GM23338 (cell line): ENCODE results near the gene EFCC1. TPM values are rescaled to one million over a fixed set of nuclear protein-coding genes. Genes with fewer than 3 reads are reported as not detected.

Experiments
- ATAC-seq: fragments of 200-7000 bp; cut with Tn5 transposase; 3 replicates; pipeline ENCODE4 v1.9.1; 2020
- DNase-seq: peaks from one replicate; pipeline ENCODE4 v3.0.0-alpha.2; 2015; ENCODE audit warnings: low spot score
- H2AFZ ChIP-seq: fragments of 200-600 bp; sonication (generic); 2 replicates; pipeline ENCODE4 v1.8.0; 2016; ENCODE audit warnings: antibody characterized with exemption, mild to moderate bottlenecking, moderate library complexity
- H3F3A ChIP-seq: fragments of 200-600 bp; sonication (generic); replicated peaks from 2 replicates; pipeline ENCODE4 v1.8.0; 2017; ENCODE audit warnings: antibody characterized with exemption, mixed run types, low read depth
- H3K27ac ChIP-seq: fragments of 200-600 bp; sonication (generic); 2 replicates; pipeline ENCODE4 v1.6.1; 2016; ENCODE audit warnings: low read depth
- H3K27me3 ChIP-seq: fragments of 200-600 bp; sonication (generic); 2 replicates; pipeline ENCODE4 v1.8.0; 2016; ENCODE audit warnings: mild to moderate bottlenecking, mixed run types, moderate library complexity; ENCODE audit not compliant: insufficient read depth
- H3K36me3 ChIP-seq: fragments of 200-600 bp; sonication (generic); 2 replicates; pipeline ENCODE4 v1.8.0; 2016; ENCODE audit warnings: mild to moderate bottlenecking; ENCODE audit not compliant: insufficient read depth
- H3K4me1 ChIP-seq: fragments of 200-600 bp; sonication (generic); 2 replicates; pipeline ENCODE4 v1.8.0; 2016; ENCODE audit warnings: mild to moderate bottlenecking, moderate library complexity; ENCODE audit not compliant: insufficient read depth
- H3K4me2 ChIP-seq: fragments of 200-600 bp; sonication (generic); 2 replicates; pipeline ENCODE4 v1.7.1; 2017; ENCODE audit warnings: mixed run types
- H3K4me3 ChIP-seq: fragments of 200-600 bp; sonication (generic); 2 replicates; pipeline ENCODE4 v1.6.1; 2016; ENCODE audit warnings: mixed run types
- H3K79me2 ChIP-seq: fragments of 200-600 bp; sonication (generic); replicated peaks from 2 replicates; pipeline ENCODE4 v1.8.0; 2017; ENCODE audit warnings: mild to moderate bottlenecking; ENCODE audit not compliant: insufficient read depth
- H3K9me2 ChIP-seq: fragments of 200-600 bp; sonication (generic); 2 replicates; pipeline ENCODE4 v1.8.0; 2017; ENCODE audit not compliant: insufficient read depth
- H4K20me1 ChIP-seq: fragments of 200-600 bp; sonication (generic); replicated peaks from 2 replicates; pipeline ENCODE4 v1.8.0; 2017; ENCODE audit warnings: mild to moderate bottlenecking; ENCODE audit not compliant: insufficient read depth
- H3K27ac Mint-ChIP-seq: 2 replicates; pipeline ENCODE4 v1.8.0; 2020; ENCODE audit warnings: inconsistent platforms, mild to moderate bottlenecking, moderate library complexity, mixed read lengths
- H3K27me3 Mint-ChIP-seq: 3 replicates; pipeline ENCODE4 v1.8.0; 2022; ENCODE audit warnings: low read depth, mild to moderate bottlenecking, moderate library complexity, mixed read lengths, inconsistent platforms; ENCODE audit not compliant: insufficient read depth, poor library complexity
- H3K36me3 Mint-ChIP-seq: 3 replicates; pipeline ENCODE4 v1.8.0; 2021; ENCODE audit warnings: low read depth, mild to moderate bottlenecking, inconsistent platforms, moderate library complexity, mixed read lengths
- H3K4me1 Mint-ChIP-seq: 3 replicates; pipeline ENCODE4 v1.8.0; 2020; ENCODE audit warnings: mild to moderate bottlenecking, inconsistent platforms, mixed read lengths
- H3K4me3 Mint-ChIP-seq: 3 replicates; pipeline ENCODE4 v1.8.0; 2021; ENCODE audit warnings: moderate library complexity, mild to moderate bottlenecking, inconsistent platforms, mixed read lengths
- H3K9me3 Mint-ChIP-seq: 3 replicates; pipeline ENCODE4 v1.8.0; 2020; ENCODE audit warnings: moderate library complexity, mild to moderate bottlenecking, inconsistent platforms, mixed read lengths
- CREB1 ChIP-seq: fragments of 250-450 bp; sonication (Bioruptor Pico); IDR thresholded peaks from 2 replicates; pipeline ENCODE4 v1.5.0; 2020; ENCODE audit warnings: low read depth, mild to moderate bottlenecking, moderate library complexity
- EZH2 ChIP-seq: fragments of 200-600 bp; sonication (generic); IDR thresholded peaks from one replicate; pipeline ENCODE4 v1.8.0; 2017; ENCODE audit warnings: antibody characterized with exemption, mild to moderate bottlenecking, low read depth; ENCODE audit not compliant: unreplicated experiment
- EZH2phosphoT487 ChIP-seq: fragments of 200-600 bp; sonication (generic); IDR thresholded peaks from one replicate; pipeline ENCODE4 v1.8.1; 2018; ENCODE audit warnings: antibody characterized with exemption; ENCODE audit not compliant: unreplicated experiment
- JUNB ChIP-seq: IDR thresholded peaks from one replicate; pipeline ENCODE4 v1.6.1; 2016; ENCODE audit warnings: antibody characterized with exemption; ENCODE audit not compliant: unreplicated experiment
- NANOG ChIP-seq: IDR thresholded peaks from 2 replicates; pipeline ENCODE4 v1.6.1; 2016; ENCODE audit warnings: antibody characterized with exemption, borderline replicate concordance
- POLR2AphosphoS5 ChIP-seq: IDR thresholded peaks from 2 replicates; pipeline ENCODE4 v1.6.1; 2016; ENCODE audit warnings: antibody characterized with exemption, low read depth
- STAT1 ChIP-seq: IDR thresholded peaks from one replicate; pipeline ENCODE4 v1.6.1; 2016; ENCODE audit warnings: antibody characterized with exemption; ENCODE audit not compliant: unreplicated experiment
- ZNF114 ChIP-seq: fragments of 250-450 bp; sonication (Bioruptor Pico); IDR thresholded peaks from 2 replicates; pipeline ENCODE4 v1.5.0; 2020; ENCODE audit warnings: mild to moderate bottlenecking, moderate library complexity
- ZNF331 ChIP-seq: fragments of 250-450 bp; sonication (Bioruptor Pico); IDR thresholded peaks from 2 replicates; pipeline ENCODE4 v1.5.0; 2020; ENCODE audit warnings: low read depth, mild to moderate bottlenecking, moderate library complexity
- polyA plus RNA-seq: library from polyadenylated mRNA; unstranded; fragments of >200 nt; fragmentation: Nextera tagmentation; extraction: Ambion mirVana; gene quantifications from 2 replicates; pipeline ENCODE4 v1.2.1, GENCODE V29; 2016
- total RNA-seq: library from RNA; depleted of rRNA; stranded (reverse); fragments of >200 nt; shearing (Covaris generic); gene quantifications from 2 replicates; pipeline ENCODE4 v1.2.3, GENCODE V29; 2014
- TF ChIP-seq, protein P1 (sequence below): IDR thresholded peaks from one replicate; pipeline ENCODE4 v1.6.1; 2018; ENCODE audit warnings: antibody characterized with exemption; ENCODE audit not compliant: unreplicated experiment
- TF ChIP-seq, protein P2 (sequence below): fragments of 250-450 bp; sonication (Bioruptor Pico); IDR thresholded peaks from 2 replicates; pipeline ENCODE4 v1.5.0; 2020; ENCODE audit warnings: mild to moderate bottlenecking, moderate library complexity
- TF ChIP-seq, protein P3 (sequence below): IDR thresholded peaks from 2 replicates; pipeline ENCODE4 v1.6.1; 2016; ENCODE audit warnings: antibody characterized with exemption
- TF ChIP-seq, protein P4 (sequence below), 2 experiments: fragments of 200-600 bp in 1 of 2; sonication (generic) in 1 of 2; conservative IDR thresholded peaks; 2 replicates each; pipeline versions ENCODE4 v1.5.1 to v1.6.1; 2016 to 2017; ENCODE audit warnings: antibody characterized with exemption in 2 of 2, low read depth in 2 of 2, mild to moderate bottlenecking in 2 of 2, moderate library complexity in 1 of 2

EFCC1 gene
- total and polyA plus RNA-seq, 2 experiments from 2014 or later = not detected

DNA sequence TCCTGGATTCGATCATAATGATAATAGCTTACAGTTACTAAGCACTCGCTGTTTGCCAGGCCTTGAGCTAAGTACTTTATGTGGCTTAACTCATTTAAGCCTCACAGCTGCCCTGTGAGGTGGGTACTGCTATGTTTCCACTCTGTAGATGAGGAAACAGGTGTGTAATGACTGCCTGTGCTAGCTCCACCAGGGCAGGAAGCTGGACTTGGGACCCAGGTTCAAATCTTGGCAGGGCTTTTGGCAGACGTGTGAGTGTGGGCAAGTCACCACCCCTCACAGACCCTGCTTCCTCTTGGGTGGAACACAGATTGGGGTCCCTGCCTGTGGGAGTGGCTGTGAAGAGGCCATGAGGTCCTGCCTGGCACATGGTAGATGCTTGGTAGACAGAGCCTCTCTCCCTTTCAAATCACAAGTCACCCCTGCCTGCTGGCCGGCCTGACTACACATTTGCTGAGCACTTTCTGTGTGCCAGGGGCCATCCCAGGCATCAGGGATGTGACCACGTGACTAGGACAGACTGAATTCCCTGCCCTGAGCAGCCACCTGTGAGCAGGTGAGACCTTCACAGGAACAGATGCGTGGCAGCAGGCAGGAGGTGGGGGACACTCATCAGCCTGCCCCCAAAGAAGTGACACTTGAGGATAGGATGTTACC, 3.7 kb downstream of the EFCC1 start:
- no peak overlapping the region for H3K4me3 ChIP-seq
- H3K79me2 ChIP-seq = no peaks in the 10 kb centered on the region
- H3K4me1 ChIP-seq = peaks cover 9% of the 10 kb centered on the region; the same call in 1 of the 2 replicates
- peaks cover 63% of the 10 kb centered on the region for H3K27me3 Mint-ChIP-seq
- peaks cover 87% of the 10 kb centered on the region for H3K27me3 ChIP-seq
- no peak overlapping the region for H3K27ac ChIP-seq
- peaks cover 27% of the 10 kb centered on the region for H3K4me1 Mint-ChIP-seq
- no peaks in the 10 kb centered on the region for H3K36me3 ChIP-seq
- H3K9me2 ChIP-seq = no peaks in the 10 kb centered on the region
- H2AFZ ChIP-seq = no peak overlapping the region
- H3K36me3 Mint-ChIP-seq = peaks cover 3% of the 10 kb centered on the region; the same call in 1 of the 3 replicates
- H4K20me1 ChIP-seq = peaks cover 4% of the 10 kb centered on the region
- H3F3A ChIP-seq = peaks cover 4% of the 10 kb centered on the region; the same call in 1 of the 2 replicates
- TF ChIP-seq, protein P1, sequence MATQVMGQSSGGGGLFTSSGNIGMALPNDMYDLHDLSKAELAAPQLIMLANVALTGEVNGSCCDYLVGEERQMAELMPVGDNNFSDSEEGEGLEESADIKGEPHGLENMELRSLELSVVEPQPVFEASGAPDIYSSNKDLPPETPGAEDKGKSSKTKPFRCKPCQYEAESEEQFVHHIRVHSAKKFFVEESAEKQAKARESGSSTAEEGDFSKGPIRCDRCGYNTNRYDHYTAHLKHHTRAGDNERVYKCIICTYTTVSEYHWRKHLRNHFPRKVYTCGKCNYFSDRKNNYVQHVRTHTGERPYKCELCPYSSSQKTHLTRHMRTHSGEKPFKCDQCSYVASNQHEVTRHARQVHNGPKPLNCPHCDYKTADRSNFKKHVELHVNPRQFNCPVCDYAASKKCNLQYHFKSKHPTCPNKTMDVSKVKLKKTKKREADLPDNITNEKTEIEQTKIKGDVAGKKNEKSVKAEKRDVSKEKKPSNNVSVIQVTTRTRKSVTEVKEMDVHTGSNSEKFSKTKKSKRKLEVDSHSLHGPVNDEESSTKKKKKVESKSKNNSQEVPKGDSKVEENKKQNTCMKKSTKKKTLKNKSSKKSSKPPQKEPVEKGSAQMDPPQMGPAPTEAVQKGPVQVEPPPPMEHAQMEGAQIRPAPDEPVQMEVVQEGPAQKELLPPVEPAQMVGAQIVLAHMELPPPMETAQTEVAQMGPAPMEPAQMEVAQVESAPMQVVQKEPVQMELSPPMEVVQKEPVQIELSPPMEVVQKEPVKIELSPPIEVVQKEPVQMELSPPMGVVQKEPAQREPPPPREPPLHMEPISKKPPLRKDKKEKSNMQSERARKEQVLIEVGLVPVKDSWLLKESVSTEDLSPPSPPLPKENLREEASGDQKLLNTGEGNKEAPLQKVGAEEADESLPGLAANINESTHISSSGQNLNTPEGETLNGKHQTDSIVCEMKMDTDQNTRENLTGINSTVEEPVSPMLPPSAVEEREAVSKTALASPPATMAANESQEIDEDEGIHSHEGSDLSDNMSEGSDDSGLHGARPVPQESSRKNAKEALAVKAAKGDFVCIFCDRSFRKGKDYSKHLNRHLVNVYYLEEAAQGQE = no peak
- TF ChIP-seq NANOG (no peak), STAT1 (no peak), ZNF114 (no peak), POLR2AphosphoS5 (no peak), JUNB (no peak), CREB1 (no peak), ZNF331 (CRISPR knock-in tag) (no peak), EZH2phosphoT487 (no peak), EZH2 (no peak)
- TF ChIP-seq, protein P2, sequence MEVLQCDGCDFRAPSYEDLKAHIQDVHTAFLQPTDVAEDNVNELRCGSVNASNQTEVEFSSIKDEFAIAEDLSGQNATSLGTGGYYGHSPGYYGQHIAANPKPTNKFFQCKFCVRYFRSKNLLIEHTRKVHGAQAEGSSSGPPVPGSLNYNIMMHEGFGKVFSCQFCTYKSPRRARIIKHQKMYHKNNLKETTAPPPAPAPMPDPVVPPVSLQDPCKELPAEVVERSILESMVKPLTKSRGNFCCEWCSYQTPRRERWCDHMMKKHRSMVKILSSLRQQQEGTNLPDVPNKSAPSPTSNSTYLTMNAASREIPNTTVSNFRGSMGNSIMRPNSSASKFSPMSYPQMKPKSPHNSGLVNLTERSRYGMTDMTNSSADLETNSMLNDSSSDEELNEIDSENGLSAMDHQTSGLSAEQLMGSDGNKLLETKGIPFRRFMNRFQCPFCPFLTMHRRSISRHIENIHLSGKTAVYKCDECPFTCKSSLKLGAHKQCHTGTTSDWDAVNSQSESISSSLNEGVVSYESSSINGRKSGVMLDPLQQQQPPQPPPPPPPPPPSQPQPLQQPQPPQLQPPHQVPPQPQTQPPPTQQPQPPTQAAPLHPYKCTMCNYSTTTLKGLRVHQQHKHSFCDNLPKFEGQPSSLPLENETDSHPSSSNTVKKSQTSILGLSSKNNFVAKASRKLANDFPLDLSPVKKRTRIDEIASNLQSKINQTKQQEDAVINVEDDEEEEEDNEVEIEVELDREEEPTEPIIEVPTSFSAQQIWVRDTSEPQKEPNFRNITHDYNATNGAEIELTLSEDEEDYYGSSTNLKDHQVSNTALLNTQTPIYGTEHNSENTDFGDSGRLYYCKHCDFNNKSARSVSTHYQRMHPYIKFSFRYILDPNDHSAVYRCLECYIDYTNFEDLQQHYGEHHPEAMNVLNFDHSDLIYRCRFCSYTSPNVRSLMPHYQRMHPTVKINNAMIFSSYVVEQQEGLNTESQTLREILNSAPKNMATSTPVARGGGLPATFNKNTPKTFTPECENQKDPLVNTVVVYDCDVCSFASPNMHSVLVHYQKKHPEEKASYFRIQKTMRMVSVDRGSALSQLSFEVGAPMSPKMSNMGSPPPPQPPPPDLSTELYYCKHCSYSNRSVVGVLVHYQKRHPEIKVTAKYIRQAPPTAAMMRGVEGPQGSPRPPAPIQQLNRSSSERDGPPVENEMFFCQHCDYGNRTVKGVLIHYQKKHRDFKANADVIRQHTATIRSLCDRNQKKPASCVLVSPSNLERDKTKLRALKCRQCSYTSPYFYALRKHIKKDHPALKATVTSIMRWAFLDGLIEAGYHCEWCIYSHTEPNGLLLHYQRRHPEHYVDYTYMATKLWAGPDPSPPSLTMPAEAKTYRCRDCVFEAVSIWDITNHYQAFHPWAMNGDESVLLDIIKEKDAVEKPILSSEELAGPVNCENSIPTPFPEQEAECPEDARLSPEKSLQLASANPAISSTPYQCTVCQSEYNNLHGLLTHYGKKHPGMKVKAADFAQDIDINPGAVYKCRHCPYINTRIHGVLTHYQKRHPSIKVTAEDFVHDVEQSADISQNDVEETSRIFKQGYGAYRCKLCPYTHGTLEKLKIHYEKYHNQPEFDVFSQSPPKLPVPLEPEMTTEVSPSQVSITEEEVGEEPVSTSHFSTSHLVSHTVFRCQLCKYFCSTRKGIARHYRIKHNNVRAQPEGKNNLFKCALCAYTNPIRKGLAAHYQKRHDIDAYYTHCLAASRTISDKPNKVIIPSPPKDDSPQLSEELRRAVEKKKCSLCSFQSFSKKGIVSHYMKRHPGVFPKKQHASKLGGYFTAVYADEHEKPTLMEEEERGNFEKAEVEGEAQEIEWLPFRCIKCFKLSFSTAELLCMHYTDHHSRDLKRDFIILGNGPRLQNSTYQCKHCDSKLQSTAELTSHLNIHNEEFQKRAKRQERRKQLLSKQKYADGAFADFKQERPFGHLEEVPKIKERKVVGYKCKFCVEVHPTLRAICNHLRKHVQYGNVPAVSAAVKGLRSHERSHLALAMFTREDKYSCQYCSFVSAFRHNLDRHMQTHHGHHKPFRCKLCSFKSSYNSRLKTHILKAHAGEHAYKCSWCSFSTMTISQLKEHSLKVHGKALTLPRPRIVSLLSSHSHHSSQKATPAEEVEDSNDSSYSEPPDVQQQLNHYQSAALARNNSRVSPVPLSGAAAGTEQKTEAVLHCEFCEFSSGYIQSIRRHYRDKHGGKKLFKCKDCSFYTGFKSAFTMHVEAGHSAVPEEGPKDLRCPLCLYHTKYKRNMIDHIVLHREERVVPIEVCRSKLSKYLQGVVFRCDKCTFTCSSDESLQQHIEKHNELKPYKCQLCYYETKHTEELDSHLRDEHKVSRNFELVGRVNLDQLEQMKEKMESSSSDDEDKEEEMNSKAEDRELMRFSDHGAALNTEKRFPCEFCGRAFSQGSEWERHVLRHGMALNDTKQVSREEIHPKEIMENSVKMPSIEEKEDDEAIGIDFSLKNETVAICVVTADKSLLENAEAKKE (CRISPR knock-in tag) = no peak
- TF ChIP-seq, protein P3, sequence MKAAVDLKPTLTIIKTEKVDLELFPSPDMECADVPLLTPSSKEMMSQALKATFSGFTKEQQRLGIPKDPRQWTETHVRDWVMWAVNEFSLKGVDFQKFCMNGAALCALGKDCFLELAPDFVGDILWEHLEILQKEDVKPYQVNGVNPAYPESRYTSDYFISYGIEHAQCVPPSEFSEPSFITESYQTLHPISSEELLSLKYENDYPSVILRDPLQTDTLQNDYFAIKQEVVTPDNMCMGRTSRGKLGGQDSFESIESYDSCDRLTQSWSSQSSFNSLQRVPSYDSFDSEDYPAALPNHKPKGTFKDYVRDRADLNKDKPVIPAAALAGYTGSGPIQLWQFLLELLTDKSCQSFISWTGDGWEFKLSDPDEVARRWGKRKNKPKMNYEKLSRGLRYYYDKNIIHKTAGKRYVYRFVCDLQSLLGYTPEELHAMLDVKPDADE = no peak
- TF ChIP-seq, protein P4, sequence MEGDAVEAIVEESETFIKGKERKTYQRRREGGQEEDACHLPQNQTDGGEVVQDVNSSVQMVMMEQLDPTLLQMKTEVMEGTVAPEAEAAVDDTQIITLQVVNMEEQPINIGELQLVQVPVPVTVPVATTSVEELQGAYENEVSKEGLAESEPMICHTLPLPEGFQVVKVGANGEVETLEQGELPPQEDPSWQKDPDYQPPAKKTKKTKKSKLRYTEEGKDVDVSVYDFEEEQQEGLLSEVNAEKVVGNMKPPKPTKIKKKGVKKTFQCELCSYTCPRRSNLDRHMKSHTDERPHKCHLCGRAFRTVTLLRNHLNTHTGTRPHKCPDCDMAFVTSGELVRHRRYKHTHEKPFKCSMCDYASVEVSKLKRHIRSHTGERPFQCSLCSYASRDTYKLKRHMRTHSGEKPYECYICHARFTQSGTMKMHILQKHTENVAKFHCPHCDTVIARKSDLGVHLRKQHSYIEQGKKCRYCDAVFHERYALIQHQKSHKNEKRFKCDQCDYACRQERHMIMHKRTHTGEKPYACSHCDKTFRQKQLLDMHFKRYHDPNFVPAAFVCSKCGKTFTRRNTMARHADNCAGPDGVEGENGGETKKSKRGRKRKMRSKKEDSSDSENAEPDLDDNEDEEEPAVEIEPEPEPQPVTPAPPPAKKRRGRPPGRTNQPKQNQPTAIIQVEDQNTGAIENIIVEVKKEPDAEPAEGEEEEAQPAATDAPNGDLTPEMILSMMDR (conservative IDR thresholded peaks at IDR 0.05; ENCODE audit: low read depth in 2 of 2) = no peak
- no peak for DNase-seq
- H3K9me3 Mint-ChIP-seq = peaks cover 12% of the 10 kb centered on the region; the same call in 2 of the 3 replicates
- no peak overlapping the region for H3K4me2 ChIP-seq
- no peak overlapping the region for H3K4me3 Mint-ChIP-seq
- H3K27ac Mint-ChIP-seq = no peak overlapping the region
- ATAC-seq = no peak
